IPS-20b (cell line): ENCODE measurements around the gene DKK1.

Source experiments
- H3K27ac ChIP-seq: one replicate; pipeline ENCODE4 v1.5.1; 2013; ENCODE audit warnings: low read length
- H3K27me3 ChIP-seq: 2 replicates; pipeline ENCODE4 v1.6.1; 2013; ENCODE audit warnings: mild to moderate bottlenecking, low read length, inconsistent platforms; ENCODE audit not compliant: insufficient read depth
- H3K36me3 ChIP-seq: 2 replicates; pipeline ENCODE4 v1.6.1; 2013; ENCODE audit warnings: low read depth, mild to moderate bottlenecking, inconsistent platforms, low read length, moderate library complexity; ENCODE audit not compliant: insufficient read depth
- H3K4me1 ChIP-seq: 2 replicates; pipeline ENCODE4 v1.6.1; 2013; ENCODE audit warnings: mild to moderate bottlenecking, control low read depth, inconsistent platforms, low read length, moderate library complexity; ENCODE audit not compliant: insufficient read depth
- H3K4me3 ChIP-seq: 2 replicates; pipeline ENCODE4 v1.5.1; 2013; ENCODE audit warnings: mild to moderate bottlenecking, low read length, inconsistent platforms
- H3K9ac ChIP-seq: 2 replicates; pipeline ENCODE4 v1.6.1; 2013; ENCODE audit warnings: low read depth, mild to moderate bottlenecking, inconsistent platforms, low read length, moderate library complexity
- H3K9me3 ChIP-seq: 2 replicates; pipeline ENCODE4 v1.6.1; 2013; ENCODE audit warnings: mild to moderate bottlenecking, low read depth, low read length, inconsistent platforms; ENCODE audit not compliant: insufficient read depth

Gene DKK1

GRCh38 chr10:52287866-52288265, 26.2 kb upstream of the DKK1 start:
- Histone ChIP-seq H3K4me3 (no peak overlapping the region), H3K9me3 (no peaks in the 10 kb centered on the region), H3K4me1 (no peaks in the 10 kb centered on the region), H3K27me3 (no peaks in the 10 kb centered on the region), H3K27ac (no peak overlapping the region), H3K9ac (no peak overlapping the region), H3K36me3 (no peaks in the 10 kb centered on the region)

- Histone ChIP-seq H3K4me3 (no peak overlapping the region), H3K27ac (no peak overlapping the region), H3K4me1 (no peaks in the 10 kb centered on the region), H3K9me3 (no peaks in the 10 kb centered on the region), H3K36me3 (no peaks in the 10 kb centered on the region), H3K27me3 (no peaks in the 10 kb centered on the region), H3K9ac (no peak overlapping the region)
These were observed 16.3 kb upstream of the DKK1 start for GRCh38 chr10:52297747-52298146.

DNA sequence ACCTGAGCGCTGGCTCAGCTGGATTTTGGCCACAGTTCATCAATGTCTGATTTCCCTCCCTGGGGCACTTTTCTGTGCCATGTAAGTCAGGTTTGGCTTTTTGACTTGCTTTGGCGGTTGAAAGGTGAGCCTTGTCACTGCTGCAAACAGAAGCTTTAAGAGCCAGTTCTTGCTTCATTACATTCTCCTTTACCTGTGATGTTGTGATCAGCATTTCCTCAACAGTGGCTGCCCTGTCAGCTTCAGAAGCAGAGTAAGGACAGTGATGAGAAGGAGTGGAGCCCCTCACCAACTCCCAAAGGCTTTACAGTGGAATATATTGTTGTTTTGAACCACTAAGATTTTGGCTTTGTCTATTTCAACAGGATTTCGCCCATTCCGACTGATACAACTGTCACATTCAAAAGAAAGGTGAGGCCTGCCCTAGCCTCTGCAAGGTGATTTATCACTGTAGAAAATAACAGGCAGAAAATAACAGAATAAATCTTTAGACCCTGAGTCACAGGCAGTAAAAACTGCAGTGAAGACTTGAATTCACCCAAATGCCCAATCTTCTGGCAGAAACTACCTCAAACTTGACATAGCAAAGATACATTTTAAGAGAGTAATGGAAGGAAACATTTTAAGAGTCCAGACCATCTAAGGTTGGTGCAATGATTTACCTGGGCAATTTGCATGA, 13.3 kb upstream of the DKK1 start:
- no peaks in the 10 kb centered on the region for H3K9me3 ChIP-seq
- no peaks in the 10 kb centered on the region for H3K27me3 ChIP-seq
- no peaks in the 10 kb centered on the region for H3K36me3 ChIP-seq
- H3K9ac ChIP-seq: no peak overlapping the region
- no peaks in the 10 kb centered on the region for H3K4me1 ChIP-seq
- no peak overlapping the region for H3K4me3 ChIP-seq
- no peak overlapping the region for H3K27ac ChIP-seq

- Histone ChIP-seq H3K36me3 (no peaks in the 10 kb centered on the region), H3K27me3 (peaks cover 56% of the 10 kb centered on the region), H3K9ac (peak overlapping the region; percentile 75; the same call in 1 of the 2 replicates), H3K9me3 (no peaks in the 10 kb centered on the region), H3K27ac (no peak overlapping the region), H3K4me3 (peak overlapping the region; percentile 89), H3K4me1 (peaks cover 2% of the 10 kb centered on the region; the same call in 1 of the 2 replicates)
These were observed 5.6 kb upstream of the DKK1 start for GRCh38 chr10:52308251-52309031.

DNA sequence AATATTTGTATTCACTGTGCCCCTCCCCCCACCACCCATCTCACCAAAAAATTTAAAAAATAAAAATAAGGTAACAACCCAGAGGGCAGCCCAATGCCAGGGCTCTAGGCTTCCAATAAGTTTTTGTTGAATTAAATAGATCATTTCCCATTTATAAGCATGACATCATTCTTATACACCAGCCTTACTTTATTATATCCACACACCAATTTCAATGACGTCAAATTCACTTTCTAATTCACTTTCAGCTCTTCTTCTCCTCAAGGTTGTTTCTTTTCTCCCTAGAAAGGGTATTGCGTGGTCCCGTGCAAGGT, 1.2 kb upstream of the DKK1 start:
- no peak overlapping the region for H3K27ac ChIP-seq
- no peak overlapping the region for H3K9ac ChIP-seq
- H3K4me3 ChIP-seq: peak overlapping the region; percentile 73
- H3K36me3 ChIP-seq: no peaks in the 10 kb centered on the region
- no peaks in the 10 kb centered on the region for H3K9me3 ChIP-seq
- peaks cover 96% of the 10 kb centered on the region for H3K27me3 ChIP-seq
- H3K4me1 ChIP-seq: peaks cover 5% of the 10 kb centered on the region; the same call in 1 of the 2 replicates

- H3K9me3 ChIP-seq: no peaks in the 10 kb centered on the region
- H3K9ac ChIP-seq: peak overlapping the region; percentile 10; the same call in 1 of the 2 replicates
- H3K27ac ChIP-seq: no peak overlapping the region
- peak overlapping the region; percentile 73 for H3K4me3 ChIP-seq
- H3K4me1 ChIP-seq: peaks cover 5% of the 10 kb centered on the region; the same call in 1 of the 2 replicates
- H3K36me3 ChIP-seq: no peaks in the 10 kb centered on the region
- peaks cover 91% of the 10 kb centered on the region for H3K27me3 ChIP-seq
These were observed 687 bp upstream of the DKK1 start for GRCh38 chr10:52313256-52313932.

DNA sequence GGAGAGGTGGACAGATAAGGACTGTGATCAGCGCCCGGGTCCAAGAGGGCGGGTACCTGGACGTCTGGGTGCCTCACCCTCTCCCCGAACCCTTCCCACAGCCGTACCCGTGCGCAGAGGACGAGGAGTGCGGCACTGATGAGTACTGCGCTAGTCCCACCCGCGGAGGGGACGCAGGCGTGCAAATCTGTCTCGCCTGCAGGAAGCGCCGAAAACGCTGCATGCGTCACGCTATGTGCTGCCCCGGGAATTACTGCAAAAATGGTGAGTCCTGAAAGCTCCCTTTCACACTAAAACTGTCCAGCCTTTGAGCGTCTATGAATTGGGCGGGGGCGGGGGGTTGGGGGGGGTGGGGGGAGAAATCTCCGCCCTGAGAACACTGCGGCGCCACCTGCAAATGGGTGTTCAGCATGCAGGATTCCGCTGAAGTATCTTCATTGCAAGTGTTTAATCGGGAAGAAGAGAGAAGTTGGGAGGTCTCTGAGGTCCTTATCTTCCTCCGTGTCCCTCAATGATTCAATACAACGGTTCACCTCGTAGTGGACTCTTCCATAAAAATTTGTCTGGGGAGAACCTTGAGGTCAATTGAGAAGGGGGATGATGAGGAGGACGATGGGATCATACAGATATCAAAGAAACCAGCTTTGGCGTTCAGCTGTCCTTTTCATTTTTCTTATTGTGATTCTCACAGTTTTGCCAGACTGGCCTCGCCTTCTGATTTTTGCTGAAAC, 906 bp downstream of the DKK1 start:
- Histone ChIP-seq H3K4me1 (peaks cover 5% of the 10 kb centered on the region; the same call in 1 of the 2 replicates), H3K9ac (peak overlapping the region; percentile 35; the same call in 1 of the 2 replicates), H3K27me3 (peaks cover 75% of the 10 kb centered on the region), H3K36me3 (no peaks in the 10 kb centered on the region), H3K4me3 (peak overlapping the region; percentile 73), H3K27ac (no peak overlapping the region), H3K9me3 (no peaks in the 10 kb centered on the region)

DNA sequence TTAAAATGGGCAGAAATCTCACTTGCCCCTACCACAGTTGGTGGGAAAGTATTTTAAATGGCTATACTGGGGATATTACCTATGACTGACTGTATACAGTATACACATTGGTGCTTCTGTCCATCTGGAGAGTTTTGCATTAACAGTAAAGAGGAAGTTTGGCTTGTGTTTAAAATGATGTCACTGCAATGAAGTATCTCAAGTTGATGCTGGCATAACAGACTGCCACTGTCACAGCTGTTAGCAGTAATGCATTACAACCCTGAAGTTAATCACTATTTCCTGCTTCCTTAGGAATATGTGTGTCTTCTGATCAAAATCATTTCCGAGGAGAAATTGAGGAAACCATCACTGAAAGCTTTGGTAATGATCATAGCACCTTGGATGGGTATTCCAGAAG, 1.9 kb downstream of the DKK1 start:
- Histone ChIP-seq H3K4me1 (peaks cover 5% of the 10 kb centered on the region; the same call in 1 of the 2 replicates), H3K27me3 (peaks cover 65% of the 10 kb centered on the region), H3K9me3 (no peaks in the 10 kb centered on the region), H3K27ac (no peak overlapping the region), H3K4me3 (no peak overlapping the region), H3K36me3 (no peaks in the 10 kb centered on the region), H3K9ac (no peak overlapping the region)

DNA sequence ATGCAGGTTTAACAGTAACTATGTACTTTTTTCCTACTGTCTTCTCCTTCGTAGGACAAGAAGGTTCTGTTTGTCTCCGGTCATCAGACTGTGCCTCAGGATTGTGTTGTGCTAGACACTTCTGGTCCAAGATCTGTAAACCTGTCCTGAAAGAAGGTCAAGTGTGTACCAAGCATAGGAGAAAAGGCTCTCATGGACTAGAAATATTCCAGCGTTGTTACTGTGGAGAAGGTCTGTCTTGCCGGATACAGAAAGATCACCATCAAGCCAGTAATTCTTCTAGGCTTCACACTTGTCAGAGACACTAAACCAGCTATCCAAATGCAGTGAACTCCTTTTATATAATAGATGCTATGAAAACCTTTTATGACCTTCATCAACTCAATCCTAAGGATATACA, 2.4 kb downstream of the DKK1 start:
- Histone ChIP-seq H3K4me3 (no peak overlapping the region), H3K4me1 (peaks cover 5% of the 10 kb centered on the region; the same call in 1 of the 2 replicates), H3K36me3 (no peaks in the 10 kb centered on the region), H3K27me3 (peaks cover 60% of the 10 kb centered on the region), H3K27ac (no peak overlapping the region), H3K9me3 (no peaks in the 10 kb centered on the region), H3K9ac (no peak overlapping the region)

- no peaks in the 10 kb centered on the region for H3K36me3 ChIP-seq
- H3K9ac ChIP-seq: no peak overlapping the region
- H3K4me3 ChIP-seq: no peak overlapping the region
- H3K4me1 ChIP-seq: peaks cover 3% of the 10 kb centered on the region; the same call in 1 of the 2 replicates
- H3K27ac ChIP-seq: no peak overlapping the region
- no peaks in the 10 kb centered on the region for H3K9me3 ChIP-seq
- H3K27me3 ChIP-seq: peaks cover 43% of the 10 kb centered on the region
These were observed 4.1 kb downstream of the DKK1 start for GRCh38 chr10:52318136-52318701.

DNA sequence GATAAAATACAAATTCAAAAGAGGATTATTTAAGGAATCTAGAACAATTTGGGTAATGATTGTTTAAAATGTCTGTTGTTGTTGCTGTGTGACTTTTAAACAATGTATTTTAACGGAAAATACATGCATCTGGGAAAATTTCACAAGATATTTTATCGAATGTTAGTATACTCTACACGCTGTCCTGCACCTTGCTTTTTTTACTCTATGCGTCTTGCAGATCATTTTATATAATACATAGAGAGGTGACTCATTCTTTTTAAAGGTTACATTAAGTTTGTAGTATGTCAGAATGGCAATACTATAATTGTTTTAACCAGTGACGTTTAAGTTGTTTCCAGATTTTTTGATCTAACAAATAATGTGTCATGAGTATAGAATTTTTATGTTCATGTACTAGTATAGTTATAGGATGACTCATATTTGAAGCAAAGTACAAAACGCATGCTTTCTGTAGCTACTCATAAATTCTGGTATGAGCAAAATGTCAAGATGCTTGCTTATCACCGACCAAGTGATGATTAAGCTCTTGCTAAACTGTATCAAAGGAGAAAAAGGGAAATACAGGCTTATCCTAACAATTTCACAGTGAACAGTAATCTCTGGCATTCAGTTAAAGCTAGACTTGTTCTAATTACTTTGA, 4.9 kb downstream of the DKK1 start:
- H3K4me3 ChIP-seq: no peak overlapping the region
- H3K9me3 ChIP-seq: no peaks in the 10 kb centered on the region
- no peak overlapping the region for H3K9ac ChIP-seq
- peaks cover 35% of the 10 kb centered on the region for H3K27me3 ChIP-seq
- no peak overlapping the region for H3K27ac ChIP-seq
- peaks cover 3% of the 10 kb centered on the region; the same call in 1 of the 2 replicates for H3K4me1 ChIP-seq
- H3K36me3 ChIP-seq: no peaks in the 10 kb centered on the region
